Tibial artery (tissue), 4 donors: ENCODE measurements around the gene IQCE.

Experiments
- DNase-seq, 2 donors: peaks; one replicate each; pipeline ENCODE4 v3.0.0-alpha.2; 2019
- H3K27ac ChIP-seq, 2 donors: fragments of 200-600 bp; sonication (generic) in 1 of 2; 1 replicate in 1 of 2; 2 replicates in 1 of 2; pipeline ENCODE4 v1.5.1; 2018 to 2019; ENCODE audit warnings: mild to moderate bottlenecking in 1 of 2
- H3K27me3 ChIP-seq, 2 donors: fragments of 200-600 bp; sonication (generic) in 1 of 2; one replicate each; pipeline versions ENCODE4 v1.5.1 to v1.6.0; 2016 to 2019
- H3K36me3 ChIP-seq, 3 donors: fragments of 200-600 bp; sonication (generic) in 2 of 3; one replicate each; pipeline ENCODE4 v1.5.1; 2016 to 2019; ENCODE audit warnings: mild to moderate bottlenecking in 2 of 3
- H3K4me1 ChIP-seq, 4 donors: fragments of 200-600 bp; sonication (generic) in 2 of 4; 1 replicate in 3 of 4; 2 replicates in 1 of 4; pipeline ENCODE4 v1.5.1; 2016 to 2019
- H3K4me3 ChIP-seq, 2 donors: fragments of 200-600 bp; sonication (generic) in 1 of 2; 1 replicate in 1 of 2; 2 replicates in 1 of 2; pipeline ENCODE4 v1.5.1; 2018 to 2019; ENCODE audit warnings: mild to moderate bottlenecking in 2 of 2
- H3K9me3 ChIP-seq, 3 donors: fragments of 200-600 bp; sonication (generic) in 1 of 3; one replicate each; pipeline ENCODE4 v1.5.1; 2016 to 2019
- CTCF ChIP-seq, 2 experiments: fragments of 200-600 bp in 1 of 2; fragments of 450-650 bp in 1 of 2; IDR thresholded peaks; one replicate each; pipeline ENCODE4 v1.5.1; 2017 to 2019; ENCODE audit warnings: antibody characterized with exemption in 2 of 2, mild to moderate bottlenecking in 1 of 2, moderate library complexity in 1 of 2
- intact Hi-C: fragments of 100-400 bp; cut with DNase I; formaldehyde crosslinking; loops from one replicate; pipeline ENCODE4 v1.15.0; 2023; ENCODE audit warnings: low total_unique reads

The IQCE gene

GRCh38 chr7:2626498-2627117 lies 67.8 kb downstream of the IQCE start:
- no peak for TF ChIP-seq CTCF (IDR thresholded peaks at IDR 0.05)
- Histone ChIP-seq H3K4me1 (peaks cover 0 to 26% (median 18%) of the 10 kb centered on the region in 4 donors), H3K27me3 (no peaks in the 10 kb centered on the region), H3K27ac (no peak overlapping the region), H3K36me3 (no peaks in the 10 kb centered on the region), H3K9me3 (no peaks in the 10 kb centered on the region), H3K4me3 (no peak overlapping the region)
- DNase-seq: no peak
- intact Hi-C loops: no loop called here

GRCh38 chr7:2627258-2628129 lies 68.7 kb downstream of the IQCE start:
- DNase-seq: no peak
- H3K36me3 ChIP-seq: no peaks in the 10 kb centered on the region
- peaks cover 0 to 21% (median 14%) of the 10 kb centered on the region in 4 donors for H3K4me1 ChIP-seq
- H3K27ac ChIP-seq: no peak overlapping the region
- H3K27me3 ChIP-seq: no peaks in the 10 kb centered on the region
- no peak for TF ChIP-seq CTCF (IDR thresholded peaks at IDR 0.05)
- H3K4me3 ChIP-seq: no peak overlapping the region
- intact Hi-C loops: no loop called here
- H3K9me3 ChIP-seq: no peaks in the 10 kb centered on the region

GRCh38 chr7:2628130-2628482 lies 69.3 kb downstream of the IQCE start:
- Histone ChIP-seq H3K4me1 (peaks cover 0 to 21% (median 14%) of the 10 kb centered on the region in 4 donors), H3K27ac (no peak overlapping the region), H3K36me3 (no peaks in the 10 kb centered on the region), H3K27me3 (no peaks in the 10 kb centered on the region), H3K9me3 (no peaks in the 10 kb centered on the region), H3K4me3 (no peak overlapping the region)
- TF ChIP-seq CTCF (IDR thresholded peaks at IDR 0.05): no peak
- DNase-seq: no peak
- intact Hi-C loops: no loop called here

GRCh38 chr7:2628891-2629290 lies 70.1 kb downstream of the IQCE start:
- no peaks in the 10 kb centered on the region for H3K27me3 ChIP-seq
- H3K4me1 ChIP-seq: peaks cover 0 to 28% (median 20%) of the 10 kb centered on the region in 4 donors
- DNase-seq: no peak
- no peak for TF ChIP-seq CTCF (IDR thresholded peaks at IDR 0.05)
- H3K36me3 ChIP-seq: no peaks in the 10 kb centered on the region
- no peak overlapping the region for H3K27ac ChIP-seq
- H3K9me3 ChIP-seq: no peaks in the 10 kb centered on the region
- H3K4me3 ChIP-seq: no peak overlapping the region
- intact Hi-C loops: no loop called here

- intact Hi-C loops: no loop called here
- Histone ChIP-seq H3K4me3 (no peak overlapping the region), H3K27me3 (no peaks in the 10 kb centered on the region), H3K27ac (no peak overlapping the region), H3K4me1 (peaks cover 0 to 39% (median 31%) of the 10 kb centered on the region in 4 donors), H3K9me3 (no peaks in the 10 kb centered on the region), H3K36me3 (no peaks in the 10 kb centered on the region)
- DNase-seq: no peak
- TF ChIP-seq CTCF (IDR thresholded peaks at IDR 0.05): no peak
Measured at GRCh38 chr7:2629746-2630681, 71.2 kb downstream of the IQCE start.
